Left colon (tissue), 2 donors: ENCODE results near the gene TPM3. TPM values are rescaled to one million over a fixed set of nuclear protein-coding genes. Genes with fewer than 3 reads are reported as not detected.
A peak's percentile ranks its signal among the peaks of the same experiment; 100 is the strongest.
"Not testable (repeated sequence)": the region's sequence is repeated elsewhere in the genome, so short reads cannot be mapped to it uniquely, and the experiment has no call there.

Experiments used
- ATAC-seq: fragments of 200-7000 bp; cut with Tn5 transposase; one replicate; pipeline ENCODE4 v1.9.1; 2020; ENCODE audit warnings: mild to moderate bottlenecking, moderate library complexity
- DNase-seq, 2 donors: peaks; one replicate each; pipeline ENCODE4 v3.0.0-alpha.2; 2020
- intact Hi-C, 2 donors: fragments of 100-400 bp; cut with DNase I in 1 of 2; cut with micrococcal nuclease in 1 of 2; formaldehyde crosslinking; loops; one replicate each; pipeline versions ENCODE4 v1.11.2 to v1.14.0; 2022; cut with DNase I, micrococcal nuclease
- total RNA-seq, 2 donors: library from RNA; stranded (reverse); fragmentation: NEBNext Ultra II Directional; extraction: Animal tissue kit (Norgen Biotek cat#: 25700); gene quantifications; one replicate each; pipeline ENCODE4 v1.2.1, GENCODE V29; 2021
- donor health status: DM: no; HTN: no; CAD: no.
- donor health status: DM: yes; HTN: yes; CAD: no.

TPM3 gene
- total RNA-seq, 2 donors from 2014 or later, result 490 to 491 TPM

DNA sequence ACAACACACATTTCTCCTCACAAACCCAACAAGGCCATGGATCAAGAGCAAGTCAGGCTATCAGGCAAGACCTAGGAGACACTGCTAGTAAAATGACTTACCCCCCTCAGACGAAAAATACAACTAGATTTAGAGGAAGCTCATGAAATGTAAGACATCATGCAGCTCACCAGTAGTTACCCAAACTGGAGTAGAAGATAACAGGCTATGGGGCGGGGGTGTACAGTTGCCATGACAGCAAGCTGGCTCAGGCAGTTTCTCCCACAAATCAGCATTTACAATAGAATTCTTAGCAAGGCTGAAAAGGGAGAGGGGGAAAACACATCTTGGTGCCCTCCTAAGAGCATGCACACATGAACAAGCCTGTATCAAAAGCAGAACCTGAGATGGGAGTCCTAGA is 13.9 kb downstream of the TPM3 start:
- no peak for DNase-seq
- no peak for ATAC-seq
- intact Hi-C loops, result no loop called here

DNA sequence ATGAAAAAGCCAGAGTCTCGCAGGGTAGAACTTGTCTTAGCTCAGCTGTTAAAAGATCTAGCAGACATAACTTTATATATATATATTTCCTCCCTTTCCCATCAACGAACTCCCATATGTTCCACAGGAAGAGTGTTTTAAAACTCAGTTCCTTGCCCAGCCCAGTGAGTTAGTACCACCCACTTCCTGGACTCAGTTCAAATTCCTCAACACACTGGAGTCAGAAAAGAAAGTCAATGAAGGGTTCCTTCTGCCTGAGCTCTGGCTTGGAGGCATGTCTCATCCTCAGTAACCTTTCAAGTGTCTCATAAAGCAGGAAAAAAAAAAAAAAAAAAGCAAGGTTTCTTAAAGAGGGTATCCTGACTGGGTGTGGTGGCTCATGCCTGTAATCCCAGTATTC is 15.6 kb downstream of the TPM3 start:
- DNase-seq (peak in 1 of 2 donors; percentile 35), ATAC-seq (peak; percentile 66)

DNA sequence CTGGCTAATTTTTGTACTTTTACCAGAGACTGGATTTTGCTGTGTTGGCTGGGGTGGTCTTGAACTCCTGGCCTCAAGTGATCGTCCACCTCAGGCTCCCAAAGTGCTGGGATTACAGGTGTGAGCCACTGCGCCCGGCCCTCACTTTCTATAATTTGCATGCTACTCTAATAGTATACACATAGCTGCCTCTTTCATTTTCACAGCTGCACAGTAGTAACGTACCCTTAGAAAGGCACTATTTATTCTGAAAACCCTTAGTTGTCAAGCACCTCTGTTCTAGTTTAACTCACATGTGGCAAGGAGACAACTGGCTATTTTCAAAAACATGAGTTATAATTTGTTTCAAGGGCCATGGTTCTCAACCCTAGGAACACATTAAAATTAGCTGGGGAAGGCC is 17.2 kb downstream of the TPM3 start:
- DNase-seq, result no peak
- intact Hi-C loops, result no loop called here
- no peak for ATAC-seq

More for the DNA sequence above, 15.6 kb downstream of the TPM3 start:
- intact Hi-C loops, result no loop called here

DNA sequence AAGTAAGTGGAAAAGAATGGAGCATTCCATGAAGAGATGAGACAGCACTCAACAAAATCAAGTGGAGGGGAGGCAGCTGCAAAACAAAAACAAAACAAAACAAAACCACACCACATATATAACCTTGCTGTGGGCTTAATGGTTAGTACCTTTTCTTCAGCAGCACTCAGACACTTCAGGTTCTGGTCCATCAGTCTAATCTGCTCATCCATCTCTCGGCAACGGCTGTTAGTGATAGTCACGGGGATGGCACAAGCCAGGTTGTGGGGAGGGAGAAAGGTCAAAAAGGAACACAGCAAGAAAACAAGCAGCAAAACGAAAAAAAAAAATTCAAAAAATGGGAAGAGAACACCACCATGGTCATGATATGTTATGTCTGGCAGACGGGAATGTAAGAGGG is 20.0 kb downstream of the TPM3 start:
- intact Hi-C loops, result no loop called here
- no peak for ATAC-seq

DNA sequence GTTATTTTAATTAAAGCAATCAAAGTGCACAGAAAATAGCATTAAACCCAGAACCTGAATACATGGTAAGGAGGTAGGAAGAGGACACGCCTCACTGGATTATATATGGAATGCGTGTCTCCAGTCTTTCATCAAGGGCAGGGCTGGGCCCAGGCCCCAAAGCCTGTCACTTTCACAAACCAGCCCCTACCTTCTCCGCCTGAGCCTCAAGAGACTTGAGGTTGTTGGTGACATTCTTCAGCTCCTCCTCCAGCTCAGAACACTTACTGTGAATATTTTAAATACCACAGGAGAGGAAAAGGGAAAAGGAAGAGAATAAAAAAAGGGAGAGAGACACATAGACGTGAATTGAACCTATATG is 20.7 kb downstream of the TPM3 start:
- ATAC-seq, result peak; percentile 11
- DNase-seq, result no peak
- intact Hi-C loops, result no loop called here

More for the DNA sequence above, 20.0 kb downstream of the TPM3 start:
- no peak for DNase-seq

DNA sequence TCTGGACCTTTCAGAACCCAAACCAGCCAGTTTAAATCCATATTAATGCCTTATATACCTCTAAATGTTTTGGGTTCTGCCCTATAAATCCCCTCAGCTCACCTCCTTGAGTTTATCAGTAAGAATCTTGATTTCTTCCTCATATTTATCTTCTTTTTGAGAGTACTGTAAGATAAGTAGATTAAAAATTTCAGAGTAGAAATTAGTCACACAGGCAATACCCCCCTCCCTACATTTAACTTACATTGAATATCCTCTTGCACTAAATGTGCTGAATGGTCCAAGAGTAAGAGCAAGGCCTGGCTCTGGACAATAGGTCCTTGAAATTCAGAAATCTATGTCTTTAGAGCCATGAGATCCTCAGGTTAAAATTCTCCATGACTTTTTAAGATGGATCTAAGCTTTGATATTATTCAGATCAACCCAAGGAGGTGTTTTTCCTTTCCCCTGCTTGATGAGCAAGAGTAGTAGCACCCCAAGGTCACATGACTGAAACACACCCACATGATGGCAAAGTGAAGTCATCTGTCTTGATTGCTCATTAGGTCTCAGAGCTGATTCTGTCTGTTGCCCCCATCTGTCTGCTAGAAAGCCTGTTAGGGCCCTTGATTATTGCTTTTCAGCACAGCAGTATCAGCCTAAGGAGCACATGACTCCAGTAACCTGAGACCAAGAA is 21.2 kb downstream of the TPM3 start:
- intact Hi-C loops, result no loop called here

DNA sequence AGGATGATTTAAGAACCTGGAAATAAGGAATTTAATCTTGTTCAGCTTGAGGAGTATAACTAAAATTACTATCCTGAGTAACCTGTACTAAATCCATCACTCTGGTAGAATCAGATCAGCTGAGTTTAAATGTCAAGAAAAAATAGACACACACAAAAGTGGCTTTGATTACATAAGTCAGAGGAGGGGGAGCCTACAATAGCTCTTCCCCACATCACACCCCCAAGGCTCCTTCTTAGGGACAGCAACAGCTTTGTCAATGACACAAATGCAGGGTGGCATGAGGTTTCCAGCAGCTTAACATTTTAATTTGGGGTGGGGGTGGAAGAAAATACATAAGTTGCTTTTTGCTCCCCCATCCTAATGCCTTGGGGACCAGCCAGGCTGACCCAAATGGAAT is 24.4 kb downstream of the TPM3 start:
- intact Hi-C loops, result no loop called here
- no peak for ATAC-seq

More for the DNA sequence above, 21.2 kb downstream of the TPM3 start:
- DNase-seq (no peak), ATAC-seq (peak; percentile 51)

DNA sequence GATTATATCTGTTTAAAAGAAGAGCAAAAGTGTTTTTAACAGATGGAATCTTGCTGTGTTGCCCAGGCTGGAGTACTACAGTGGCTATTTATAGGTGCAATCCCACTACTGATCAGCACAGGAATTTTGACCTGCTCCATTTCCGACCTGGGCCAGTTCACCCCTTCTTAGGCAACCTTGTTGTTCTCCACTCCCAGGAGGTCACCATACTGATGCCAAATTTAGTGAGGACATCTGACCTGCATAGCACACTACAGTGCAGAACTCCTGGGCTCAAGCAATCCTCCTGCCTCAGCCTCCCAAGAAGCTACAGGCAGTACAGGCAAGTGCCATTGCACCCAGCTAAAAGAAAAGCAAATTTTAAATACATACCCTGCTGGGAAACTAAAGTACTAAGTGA is 25.7 kb downstream of the TPM3 start:
- no peak for DNase-seq
- intact Hi-C loops, result no loop called here
- no peak for ATAC-seq

More for the DNA sequence above, 24.4 kb downstream of the TPM3 start:
- DNase-seq, result no peak

DNA sequence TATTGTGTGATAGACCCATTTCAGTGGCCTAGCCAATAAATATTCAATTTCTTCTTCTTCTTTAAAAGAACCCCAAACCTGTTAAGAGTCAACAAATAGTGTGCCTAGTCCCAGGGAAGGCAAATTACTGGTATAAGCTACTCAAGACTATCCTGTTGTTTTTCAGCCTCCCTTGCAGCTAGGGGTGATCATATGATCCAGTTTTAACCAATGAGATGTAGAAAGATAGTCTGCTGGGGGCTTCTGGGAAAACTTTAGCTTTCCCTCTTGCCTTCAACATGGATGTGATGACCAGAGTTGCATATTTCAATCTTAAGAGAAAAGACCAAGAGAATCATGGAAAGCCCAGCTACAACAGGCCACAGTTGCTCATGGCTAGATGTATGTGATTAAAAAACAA is 32.3 kb downstream of the TPM3 start:
- no peak for DNase-seq

DNA sequence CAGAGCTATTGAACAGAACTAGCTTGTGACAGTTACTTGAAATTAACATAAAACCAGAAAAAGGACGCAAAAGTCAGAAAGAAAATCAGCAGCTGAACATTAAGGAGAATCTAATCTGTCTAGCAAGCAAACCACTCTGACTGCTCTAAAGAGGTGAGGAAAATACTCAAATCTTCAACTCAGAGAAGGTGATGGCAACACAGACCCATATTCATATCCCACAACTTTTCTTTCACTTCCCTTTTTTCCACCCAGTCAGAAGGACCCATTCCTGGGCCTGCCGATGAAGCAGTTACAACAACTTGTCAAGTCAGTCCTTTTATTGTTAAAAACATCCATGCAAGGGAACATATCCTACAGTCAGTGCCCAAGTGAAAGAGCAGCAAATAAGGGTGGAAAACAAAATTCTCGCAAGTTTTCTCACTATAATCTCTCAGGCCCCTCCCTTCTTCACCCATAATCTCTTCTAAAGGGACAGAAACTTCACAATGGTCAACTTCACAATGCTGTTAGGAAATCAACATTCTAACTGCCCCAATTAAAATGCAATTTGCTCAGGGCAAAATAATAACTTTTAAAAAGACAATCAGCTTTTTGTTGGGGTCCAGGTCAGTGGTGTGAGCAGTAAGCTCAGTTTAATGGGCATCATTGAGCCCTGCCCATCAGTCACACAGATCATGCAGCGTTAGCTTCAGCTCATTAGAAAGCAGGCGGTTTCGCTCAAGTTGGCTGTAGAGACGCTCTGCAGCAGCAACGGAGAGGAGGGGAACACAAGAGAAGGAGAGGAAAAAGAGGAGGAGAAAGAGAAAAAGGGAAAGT is 33.4 kb downstream of the TPM3 start:
- intact Hi-C loops, result no loop called here
- ATAC-seq (no peak), DNase-seq (no peak)

More for the DNA sequence above, 32.3 kb downstream of the TPM3 start:
- intact Hi-C loops, result no loop called here
- ATAC-seq, result no peak

DNA sequence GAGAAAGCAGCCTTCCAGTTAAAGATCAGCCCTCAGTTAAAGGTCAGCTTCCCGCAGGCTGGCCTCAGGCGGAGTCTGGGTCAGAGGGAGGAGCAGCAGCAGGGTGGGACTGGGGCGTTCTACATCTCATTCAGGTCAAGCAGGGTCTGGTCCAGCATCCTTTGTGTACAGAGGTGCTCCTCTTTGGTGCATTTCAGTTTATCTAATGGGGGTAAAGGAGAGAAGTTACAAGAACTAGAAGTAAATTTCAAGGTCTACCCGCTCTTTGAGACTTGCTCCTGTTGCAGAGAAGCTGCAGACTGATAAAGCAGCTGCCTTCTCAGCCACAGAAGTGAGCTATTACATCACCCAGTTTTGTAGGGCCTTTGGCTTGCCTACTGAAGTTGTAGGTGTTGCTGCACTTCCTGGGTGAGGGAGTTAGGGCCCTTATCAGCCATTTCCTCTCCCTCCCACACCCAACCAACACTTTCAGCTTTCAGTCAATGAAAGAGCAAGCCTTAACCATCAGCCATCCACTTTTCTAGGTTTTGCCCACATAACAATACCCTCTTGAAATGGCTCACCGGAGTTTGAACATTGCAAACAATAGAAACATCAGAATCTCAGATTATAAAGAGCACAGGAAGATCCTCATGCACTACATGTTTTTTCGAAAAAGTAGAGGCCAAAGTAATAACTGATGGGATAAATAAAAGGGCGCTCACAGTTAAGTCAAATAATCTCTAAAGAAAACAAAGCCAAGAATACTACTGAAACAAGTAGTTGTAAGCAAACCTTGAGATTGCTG is 34.2 kb downstream of the TPM3 start:
- intact Hi-C loops, result no loop called here
- ATAC-seq, result peak; percentile 70
- no peak for DNase-seq

DNA sequence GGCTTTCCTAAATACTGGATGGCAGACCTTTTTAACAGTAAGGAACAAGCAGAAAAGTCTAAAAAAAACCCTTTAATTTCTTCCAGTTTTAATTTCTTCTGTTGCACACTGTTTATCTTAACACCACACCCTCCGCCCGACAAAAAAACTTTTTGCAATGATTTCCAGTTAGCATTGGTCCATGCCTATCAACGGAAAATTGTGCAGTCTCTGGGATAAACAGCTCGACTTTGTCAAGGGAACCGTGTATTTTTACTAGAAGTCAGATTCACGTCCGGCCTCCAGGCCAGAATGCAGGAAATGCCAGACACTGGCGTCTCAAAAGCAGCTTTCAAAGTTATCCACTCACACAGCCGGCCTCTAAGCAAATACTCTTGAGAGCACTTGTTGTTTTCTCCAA is 36.6 kb downstream of the TPM3 start:
- no peak for DNase-seq
- intact Hi-C loops, result no loop called here
- ATAC-seq, result no peak

DNA sequence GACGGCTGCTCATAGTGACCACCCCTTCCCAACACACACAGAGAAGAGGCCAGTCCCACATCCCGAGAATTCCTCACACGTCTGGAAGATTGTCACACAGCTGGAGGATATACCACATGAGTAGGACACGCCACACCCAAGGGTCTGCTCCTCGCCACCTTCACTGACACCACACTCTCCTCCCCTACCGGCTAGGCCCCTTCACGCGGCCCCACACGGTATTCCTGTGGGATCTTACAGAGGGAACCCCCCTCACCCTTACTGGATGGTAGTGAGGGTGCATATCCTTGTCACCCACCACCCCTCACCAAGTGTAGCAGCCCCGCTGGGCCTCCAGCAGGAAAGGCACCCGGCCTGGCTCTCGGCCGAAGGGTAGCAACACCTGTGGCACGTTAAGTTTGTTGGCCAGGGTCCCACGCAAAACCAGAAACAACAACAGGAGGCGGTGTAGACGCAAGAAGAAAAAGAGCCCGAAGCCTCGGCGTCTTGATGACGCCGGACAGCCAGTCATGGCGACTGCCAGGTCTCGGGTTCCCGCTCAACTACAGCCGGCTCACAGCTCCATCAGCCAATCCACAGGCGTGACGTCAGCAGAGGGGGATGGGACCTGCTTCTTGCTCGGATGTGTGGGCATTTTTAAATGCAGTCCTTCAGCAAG is 37.2 kb downstream of the TPM3 start, which contains the start of gene NUP210L:
NUP210L (minus strand) TSS at position 540 of the 658 bp plus-strand sequence.
- peak; percentile 28 for ATAC-seq
- peak; percentile 41 to 48 for DNase-seq
- intact Hi-C loops, result no loop called here

DNA sequence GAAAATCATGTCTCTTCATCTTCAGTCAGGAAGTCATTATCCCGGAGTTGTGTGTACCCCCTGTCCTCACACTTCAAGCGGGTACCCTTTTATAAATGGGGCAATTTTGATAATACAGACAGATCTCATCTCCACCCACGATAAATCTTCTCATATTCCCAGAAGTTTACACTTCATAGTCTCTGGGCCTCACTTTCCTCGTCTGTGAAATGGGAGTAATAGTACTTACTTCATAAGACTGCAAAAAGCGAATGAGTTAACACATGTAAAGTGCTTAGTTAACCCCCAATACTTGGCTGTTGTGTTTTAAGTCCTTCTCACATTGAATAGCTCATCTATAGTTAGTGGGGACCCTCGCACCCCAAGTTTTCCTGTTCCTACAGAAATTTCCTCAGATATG is 37.8 kb downstream of the TPM3 start:
- intact Hi-C loops, result no loop called here
- no peak for ATAC-seq

DNA sequence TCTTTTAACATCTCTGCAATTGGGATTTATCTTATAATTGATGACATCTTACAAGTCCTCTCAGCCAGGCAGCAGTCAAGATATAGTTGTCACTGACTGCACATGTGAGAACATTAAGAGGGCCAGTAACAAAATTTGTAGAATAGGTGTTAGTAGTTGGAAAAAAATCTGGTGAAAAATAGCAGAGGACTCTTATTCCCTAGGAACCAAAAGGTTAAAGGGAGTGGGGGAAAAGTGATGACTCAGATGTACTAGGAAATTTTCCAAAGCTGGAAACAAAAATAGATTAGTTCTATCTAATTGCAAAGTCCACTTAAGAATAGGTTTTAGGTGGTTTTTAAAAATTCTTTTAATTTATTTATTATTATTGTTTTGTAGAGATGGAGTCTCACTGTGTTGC is 40.6 kb downstream of the TPM3 start:
- DNase-seq (no peak), ATAC-seq (no peak)
- intact Hi-C loops, result no loop called here

More for the DNA sequence above, 37.8 kb downstream of the TPM3 start:
- no peak for DNase-seq

DNA sequence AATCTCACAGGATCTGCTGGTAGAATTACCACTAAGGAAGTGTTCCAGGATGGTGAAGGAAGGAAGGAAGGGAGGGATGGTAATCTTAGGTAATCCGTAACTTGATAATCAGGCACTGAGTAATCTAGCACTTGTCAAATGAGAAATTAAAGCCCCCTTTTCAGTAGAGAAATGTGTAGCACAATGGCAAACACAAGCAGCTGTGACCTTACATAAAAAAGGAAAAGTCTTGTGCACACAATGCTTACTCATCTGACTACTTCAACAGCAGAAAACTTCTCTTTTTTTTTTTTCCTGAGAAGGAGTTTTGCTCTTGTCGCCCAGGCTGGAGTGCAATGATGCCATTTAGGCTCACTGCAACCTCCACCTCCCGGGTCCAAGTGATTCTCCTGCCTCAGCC is 43.1 kb downstream of the TPM3 start:
- intact Hi-C loops, result no loop called here
- DNase-seq (no peak), ATAC-seq (no peak)

DNA sequence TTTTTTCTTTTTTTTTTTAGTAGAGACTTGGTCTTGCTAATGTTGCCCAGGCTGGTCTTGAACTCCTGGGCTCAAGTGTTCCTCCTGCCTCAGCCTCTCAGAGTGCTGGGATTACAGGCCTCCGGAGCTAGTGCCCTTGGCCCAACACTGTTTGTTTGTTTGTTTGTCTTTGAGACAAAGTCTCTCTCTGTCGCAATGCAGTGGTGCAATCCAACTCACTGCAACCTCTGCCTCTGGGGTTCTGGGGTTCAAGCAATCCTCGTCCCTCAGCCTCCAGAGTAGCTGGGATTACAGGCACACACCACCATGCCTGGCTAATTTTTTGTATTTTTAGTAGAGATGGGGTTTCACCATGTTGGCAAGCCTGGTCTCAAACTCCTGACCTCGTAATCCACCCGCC is 44.4 kb downstream of the TPM3 start:
- ATAC-seq, intact Hi-C loops, DNase-seq: not testable (repeated sequence)

DNA sequence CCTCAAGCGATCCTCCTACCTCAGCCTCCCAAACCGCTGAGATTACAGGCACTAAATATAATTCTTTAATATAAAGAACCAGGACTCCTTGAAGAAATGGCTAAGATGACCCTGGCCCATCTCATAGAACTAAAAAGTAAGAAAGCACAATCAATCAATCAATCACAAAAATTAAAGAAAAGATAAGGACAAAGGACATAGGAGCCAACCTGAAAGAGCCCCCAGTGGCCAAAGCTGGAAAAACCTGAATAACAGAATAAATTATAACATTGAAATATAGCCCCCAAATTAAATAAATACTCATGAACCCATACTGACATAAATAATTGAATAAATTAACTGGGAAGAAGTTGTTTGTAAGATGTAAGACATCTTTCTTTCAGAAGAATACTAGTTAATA is 45.9 kb downstream of the TPM3 start:
- no peak for DNase-seq
- no peak for ATAC-seq
- intact Hi-C loops, result no loop called here

DNA sequence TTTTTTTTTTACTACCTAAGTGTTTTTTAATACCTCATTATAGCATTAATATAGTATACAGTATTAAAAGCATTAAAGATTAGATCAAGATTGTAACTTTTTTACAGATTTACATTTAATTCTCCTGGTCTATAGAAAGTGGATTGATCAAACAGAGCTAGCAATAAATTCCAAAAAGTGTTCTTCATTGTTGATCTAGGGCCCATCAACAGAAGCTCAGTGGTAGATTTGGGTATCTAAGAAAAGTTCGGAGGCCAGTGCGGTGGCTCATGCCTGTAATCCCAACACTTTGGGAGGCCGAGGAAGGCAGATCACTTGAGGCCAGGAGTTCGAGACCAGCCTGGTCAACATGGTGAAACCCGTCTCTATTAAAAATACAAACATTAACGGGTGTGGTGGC is 49.5 kb downstream of the TPM3 start:
- DNase-seq (no peak), ATAC-seq (no peak)
- intact Hi-C loops, result no loop called here
